Lower leg skin (tissue), 3 donors: ENCODE measurements around the gene PARP9.

Experiments
- POLR2A ChIP-seq, 2 donors: fragments of 450-650 bp; IDR thresholded peaks; one replicate each; pipeline ENCODE4 v1.6.1; 2016 to 2017; ENCODE audit warnings: antibody characterized with exemption in 2 of 2, mild to moderate bottlenecking in 1 of 2, moderate library complexity in 1 of 2
- TF ChIP-seq, protein P1 (sequence below), 3 donors: fragments of 450-650 bp; IDR thresholded peaks; one replicate each; pipeline ENCODE4 v1.5.1; 2016; ENCODE audit warnings: antibody characterized with exemption in 3 of 3, mild to moderate bottlenecking in 3 of 3, moderate library complexity in 2 of 3

DNA sequence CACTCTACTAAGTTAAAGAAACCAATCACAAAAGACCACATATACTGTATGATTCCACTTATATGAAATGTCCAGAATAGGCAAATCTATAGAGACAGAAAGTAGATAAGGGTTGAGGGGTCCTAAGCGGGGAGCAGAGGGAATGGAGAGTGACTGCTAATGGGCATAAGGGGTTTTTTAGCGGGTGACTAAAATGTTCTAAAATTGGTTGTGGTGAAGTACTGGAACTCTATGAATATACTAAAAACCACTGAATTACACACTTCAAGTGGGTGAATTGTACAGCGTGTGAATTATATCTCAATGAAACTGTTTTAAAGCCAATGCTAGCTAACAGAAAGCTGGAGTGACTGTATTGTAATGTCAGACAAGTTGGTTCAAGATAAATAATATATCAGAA is 82.7 kb downstream of the PARP9 start:
- TF ChIP-seq, protein P1, sequence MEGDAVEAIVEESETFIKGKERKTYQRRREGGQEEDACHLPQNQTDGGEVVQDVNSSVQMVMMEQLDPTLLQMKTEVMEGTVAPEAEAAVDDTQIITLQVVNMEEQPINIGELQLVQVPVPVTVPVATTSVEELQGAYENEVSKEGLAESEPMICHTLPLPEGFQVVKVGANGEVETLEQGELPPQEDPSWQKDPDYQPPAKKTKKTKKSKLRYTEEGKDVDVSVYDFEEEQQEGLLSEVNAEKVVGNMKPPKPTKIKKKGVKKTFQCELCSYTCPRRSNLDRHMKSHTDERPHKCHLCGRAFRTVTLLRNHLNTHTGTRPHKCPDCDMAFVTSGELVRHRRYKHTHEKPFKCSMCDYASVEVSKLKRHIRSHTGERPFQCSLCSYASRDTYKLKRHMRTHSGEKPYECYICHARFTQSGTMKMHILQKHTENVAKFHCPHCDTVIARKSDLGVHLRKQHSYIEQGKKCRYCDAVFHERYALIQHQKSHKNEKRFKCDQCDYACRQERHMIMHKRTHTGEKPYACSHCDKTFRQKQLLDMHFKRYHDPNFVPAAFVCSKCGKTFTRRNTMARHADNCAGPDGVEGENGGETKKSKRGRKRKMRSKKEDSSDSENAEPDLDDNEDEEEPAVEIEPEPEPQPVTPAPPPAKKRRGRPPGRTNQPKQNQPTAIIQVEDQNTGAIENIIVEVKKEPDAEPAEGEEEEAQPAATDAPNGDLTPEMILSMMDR (IDR thresholded peaks at IDR 0.05) = no peak
- no peak for TF ChIP-seq POLR2A (IDR thresholded peaks at IDR 0.05)
